AG04450 (cell line): ENCODE results near the gene CCDC186. TPM values are rescaled to one million over a fixed set of nuclear protein-coding genes. Genes with fewer than 3 reads are reported as not detected.
"Not testable (repeated sequence)": the region's sequence is repeated elsewhere in the genome, so short reads cannot be mapped to it uniquely, and the experiment has no call there.

Source experiments
- CTCF ChIA-PET: fragments of 300-600, 350-600 bp; formaldehyde crosslinking; extraction: SDS; loops from one replicate; lab custom pipeline; 2022; ENCODE audit warnings: antibody characterized with exemption, inconsistent platforms; lab: Charles Lee
- POLR2A ChIA-PET: fragments of 350-600 bp; formaldehyde crosslinking; extraction: SDS; loops from one replicate; lab custom pipeline; 2021; ENCODE audit warnings: antibody characterized with exemption, inconsistent platforms; lab: Yijun Ruan, JAX
- DNase-seq: peaks from one replicate; pipeline ENCODE4 v3.0.0-alpha.2; 2011; ENCODE audit warnings: low read depth, low spot score
- H3K27ac ChIP-seq: one replicate; pipeline ENCODE4 v1.5.1; 2012; ENCODE audit warnings: low read depth, low read length, control low read depth
- H3K27me3 ChIP-seq: one replicate; pipeline ENCODE4 v1.6.0; 2012; ENCODE audit warnings: low read length; ENCODE audit not compliant: control insufficient read depth, insufficient read depth
- H3K4me3 ChIP-seq: 2 replicates; pipeline ENCODE4 v1.5.1; 2011; ENCODE audit warnings: mild to moderate bottlenecking, low read depth, low read length, control low read depth
- H3K9me3 ChIP-seq: 2 replicates; pipeline ENCODE4 v1.5.1; 2012; ENCODE audit warnings: low read length; ENCODE audit not compliant: control insufficient read depth, insufficient read depth
- CTCF ChIP-seq: IDR thresholded peaks from 2 replicates; pipeline ENCODE4 v1.5.1; 2011; ENCODE audit warnings: low read depth, low read length, control low read depth, inconsistent platforms
- polyA plus RNA-seq: library from polyadenylated mRNA; depleted of rRNA; stranded (reverse); fragments of >200 nt; gene quantifications from 2 replicates; pipeline ENCODE4 v1.2.3, GENCODE V29; 2011

CCDC186 gene
- polyA plus RNA-seq, 1 experiment = 9.6 TPM

GRCh38 chr10:114166043-114166442, 8.0 kb downstream of the CCDC186 start:
- H3K9me3 ChIP-seq = peaks cover 3% of the 10 kb centered on the region; the same call in 1 of the 2 replicates

GRCh38 chr10:114163062-114163461, 10.9 kb downstream of the CCDC186 start:
- POLR2A ChIA-PET = no interaction called here
- no peak overlapping the region for H3K27ac ChIP-seq
- CTCF ChIA-PET = no interaction called here

More at GRCh38 chr10:114166043-114166442, 8.0 kb downstream of the CCDC186 start:
- ChIA-PET CTCF (no interaction called here), POLR2A (no interaction called here)
- no peaks in the 10 kb centered on the region for H3K27me3 ChIP-seq
- no peak overlapping the region for H3K27ac ChIP-seq
- DNase-seq = no peak
- no peak overlapping the region for H3K4me3 ChIP-seq
- TF ChIP-seq CTCF = no peak

GRCh38 chr10:114157912-114158311, 16.1 kb downstream of the CCDC186 start:
- TF ChIP-seq CTCF = no peak
- no peak for DNase-seq
- CTCF ChIA-PET = interaction anchor here (0.7 kb wide), 1 partner anchor 10 kb away, joined by 3 read pairs; no protein-coding TSS in a partner anchor

More at GRCh38 chr10:114163062-114163461, 10.9 kb downstream of the CCDC186 start:
- Histone ChIP-seq H3K4me3 (no peak overlapping the region), H3K9me3 (no peaks in the 10 kb centered on the region), H3K27me3 (no peaks in the 10 kb centered on the region)
- no peak for DNase-seq
- TF ChIP-seq CTCF = no peak

GRCh38 chr10:114151892-114152291, 22.1 kb downstream of the CCDC186 start:
- CTCF ChIA-PET = no interaction called here
- Histone ChIP-seq H3K27me3 (no peaks in the 10 kb centered on the region), H3K9me3 (no peaks in the 10 kb centered on the region), H3K27ac (no peak overlapping the region), H3K4me3 (no peak overlapping the region)
- no peak for DNase-seq
- POLR2A ChIA-PET = no interaction called here
- no peak for TF ChIP-seq CTCF

More at GRCh38 chr10:114157912-114158311, 16.1 kb downstream of the CCDC186 start:
- no peak overlapping the region for H3K4me3 ChIP-seq
- H3K9me3 ChIP-seq = no peaks in the 10 kb centered on the region
- POLR2A ChIA-PET = no interaction called here
- H3K27me3 ChIP-seq = no peaks in the 10 kb centered on the region
- H3K27ac ChIP-seq = no peak overlapping the region

GRCh38 chr10:114151486-114151885, 22.5 kb downstream of the CCDC186 start:
- ChIA-PET POLR2A (no interaction called here), CTCF (interaction anchor here (1.3 kb wide), 1 partner anchor 152 kb away, joined by 3 read pairs; no protein-coding TSS in a partner anchor)
- Histone ChIP-seq H3K27me3 (no peaks in the 10 kb centered on the region), H3K4me3 (no peak overlapping the region), H3K27ac (no peak overlapping the region), H3K9me3 (no peaks in the 10 kb centered on the region)
- TF ChIP-seq CTCF = no peak
- DNase-seq = peak; percentile 30

GRCh38 chr10:114149476-114149875, 24.5 kb downstream of the CCDC186 start:
- H3K27ac ChIP-seq, POLR2A ChIA-PET, H3K4me3 ChIP-seq, H3K27me3 ChIP-seq, CTCF ChIA-PET, H3K9me3 ChIP-seq, DNase-seq: not testable (repeated sequence)
